ENCODE data around the gene SSBP3.

Gene SSBP3

DNA sequence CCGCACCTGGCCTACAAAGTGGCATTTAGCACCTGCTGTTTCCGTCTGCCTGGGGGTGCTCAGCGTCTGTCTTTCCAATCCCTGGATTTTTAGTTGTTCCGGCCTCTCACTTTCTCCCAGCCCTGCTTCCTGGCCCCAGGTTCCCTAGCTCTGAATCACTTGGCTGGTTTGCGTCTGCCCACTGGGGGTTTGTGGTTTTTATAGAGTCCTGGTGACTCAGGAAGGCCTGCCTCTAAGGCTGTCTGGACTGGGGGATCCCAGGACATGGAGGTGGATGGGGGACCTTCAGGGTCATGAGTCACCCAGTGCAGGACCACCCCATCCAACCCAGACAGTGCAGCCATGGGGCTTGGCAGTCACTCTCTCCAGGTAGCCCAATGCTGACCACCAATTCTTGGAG is 152.7 kb downstream of the SSBP3 start:
- no peak for DNase-seq (ENCODE audit: low read depth, low spot score)
- H3K9ac ChIP-seq (ENCODE audit: insufficient read length, low read depth) = no peak overlapping the region

DNA sequence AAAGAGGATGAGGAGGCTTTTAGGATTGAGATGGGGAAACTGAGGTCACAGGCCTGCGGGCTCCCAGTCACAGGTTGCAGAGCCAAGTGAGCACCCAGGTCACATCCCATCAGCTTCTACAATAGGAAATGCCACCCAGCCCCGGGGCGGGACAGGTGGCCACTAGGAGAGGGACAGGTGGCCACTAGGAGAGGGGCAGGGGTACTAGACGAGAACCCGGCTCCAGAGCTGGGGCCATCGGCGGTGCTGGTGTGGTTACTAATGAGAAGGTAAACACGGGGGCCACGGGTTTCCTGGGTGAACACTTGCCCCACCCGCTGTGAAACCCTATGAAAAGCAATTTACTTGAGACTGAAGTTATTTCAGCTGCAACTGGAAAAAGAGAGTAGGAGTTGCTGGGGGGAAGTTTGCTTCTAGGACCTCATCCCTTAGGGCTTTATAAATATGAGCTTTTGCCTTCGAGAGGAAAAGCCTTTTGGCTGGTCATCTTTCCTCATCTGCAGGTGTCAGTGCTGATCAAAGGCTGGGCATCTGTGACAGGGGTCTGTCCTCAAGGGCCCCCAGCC is 153.7 kb downstream of the SSBP3 start:
- TF ChIP-seq YY1 (IDR thresholded peaks at IDR 0.05; ENCODE audit: insufficient read depth, insufficient read length) (no peak), SUZ12 (IDR thresholded peaks at IDR 0.05; ENCODE audit: extremely low read depth, insufficient read depth, insufficient read length) (no peak), ZNF274 (IDR thresholded peaks at IDR 0.05; ENCODE audit: low read depth, low read length) (no peak)
- Histone ChIP-seq H3K9me3 (ENCODE audit: insufficient read depth, low read length) (no peaks in the 10 kb centered on the region), H3K4me3 (ENCODE audit: insufficient read length, low read depth) (no peak overlapping the region), H3K36me3 (ENCODE audit: insufficient read depth, insufficient read length, low read length) (peaks cover 53% of the 10 kb centered on the region), H3K9ac (ENCODE audit: insufficient read length, low read depth) (no peak overlapping the region), H3K27me3 (ENCODE audit: insufficient read depth, insufficient read length) (no peaks in the 10 kb centered on the region), H3K4me1 (ENCODE audit: insufficient read depth, insufficient read length) (peaks cover 36% of the 10 kb centered on the region)
- no peak for DNase-seq (ENCODE audit: low read depth, low spot score)

More for the DNA sequence above, 152.7 kb downstream of the SSBP3 start:
- Histone ChIP-seq H3K4me1 (ENCODE audit: insufficient read depth, insufficient read length) (peaks cover 35% of the 10 kb centered on the region), H3K27me3 (ENCODE audit: insufficient read depth, insufficient read length) (no peaks in the 10 kb centered on the region), H3K36me3 (ENCODE audit: insufficient read depth, insufficient read length, low read length) (peaks cover 48% of the 10 kb centered on the region), H3K9me3 (ENCODE audit: insufficient read depth, low read length) (no peaks in the 10 kb centered on the region), H3K4me3 (ENCODE audit: insufficient read length, low read depth) (no peak overlapping the region)
- no peak for TF ChIP-seq ZNF274 (IDR thresholded peaks at IDR 0.05; ENCODE audit: low read depth, low read length)
- TF ChIP-seq SUZ12 (IDR thresholded peaks at IDR 0.05; ENCODE audit: extremely low read depth, insufficient read depth, insufficient read length) = no peak

DNA sequence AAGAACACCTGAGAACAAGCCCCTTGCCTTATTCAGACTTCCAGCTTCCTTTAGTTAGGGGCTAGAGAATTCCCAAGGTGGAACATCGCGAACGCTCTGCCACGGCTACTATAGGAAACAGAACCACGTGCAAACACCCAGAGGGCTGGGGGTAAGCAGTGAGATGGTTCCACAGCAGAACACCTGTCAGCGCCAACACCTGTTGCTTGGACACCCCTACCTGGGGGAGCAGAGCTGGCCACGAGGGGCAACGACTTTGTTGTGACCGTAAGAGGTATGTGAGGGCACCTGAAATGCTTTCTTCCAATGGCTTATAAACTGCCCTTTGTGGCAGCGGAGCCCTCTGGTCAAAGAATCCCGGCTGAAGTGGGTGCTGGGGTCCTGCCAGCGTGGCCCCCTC is 155.5 kb downstream of the SSBP3 start:
- no peak for TF ChIP-seq SUZ12 (IDR thresholded peaks at IDR 0.05; ENCODE audit: extremely low read depth, insufficient read depth, insufficient read length)
- no peak for TF ChIP-seq ZNF274 (IDR thresholded peaks at IDR 0.05; ENCODE audit: low read depth, low read length)
- TF ChIP-seq YY1 (IDR thresholded peaks at IDR 0.05; ENCODE audit: insufficient read depth, insufficient read length) = no peak
- no peak for DNase-seq (ENCODE audit: low read depth, low spot score)

DNA sequence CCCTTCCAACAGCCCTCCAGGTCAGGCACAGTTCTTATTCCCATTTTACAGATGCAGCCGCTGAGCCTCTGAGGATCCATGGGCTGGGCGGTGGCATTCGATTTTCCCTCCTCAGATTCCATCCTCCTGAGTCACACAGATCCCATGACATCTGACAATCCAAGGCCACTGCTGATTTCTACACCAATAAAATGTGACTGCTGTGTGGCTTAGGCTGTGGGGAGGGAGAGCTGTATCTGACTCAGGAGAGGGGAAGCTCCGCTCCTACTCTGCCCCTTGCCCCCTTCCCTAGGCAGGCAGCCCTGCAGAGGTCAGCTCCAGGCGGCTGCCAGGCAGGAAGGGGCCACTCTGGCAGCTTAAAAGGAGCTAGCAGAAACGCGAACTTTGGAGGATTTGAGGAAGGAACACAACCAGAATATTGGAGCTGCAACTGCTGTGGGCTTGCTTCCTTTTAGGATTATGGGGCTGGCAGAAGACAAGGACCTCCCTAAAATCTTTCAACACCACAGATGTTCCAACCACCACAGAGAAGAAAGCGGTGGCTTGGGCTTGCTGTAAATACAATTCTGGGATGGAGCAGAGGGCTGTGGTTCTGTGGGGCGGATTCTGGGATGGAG is 156.3 kb downstream of the SSBP3 start:
- no peak overlapping the region for H3K4me3 ChIP-seq (ENCODE audit: insufficient read length, low read depth)
- H3K9me3 ChIP-seq (ENCODE audit: insufficient read depth, low read length) = no peaks in the 10 kb centered on the region
- H3K9ac ChIP-seq (ENCODE audit: insufficient read length, low read depth) = no peak overlapping the region
- peaks cover 72% of the 10 kb centered on the region for H3K36me3 ChIP-seq (ENCODE audit: insufficient read depth, insufficient read length, low read length)
- TF ChIP-seq YY1 (IDR thresholded peaks at IDR 0.05; ENCODE audit: insufficient read depth, insufficient read length) (no peak), ZNF274 (IDR thresholded peaks at IDR 0.05; ENCODE audit: low read depth, low read length) (no peak), SUZ12 (IDR thresholded peaks at IDR 0.05; ENCODE audit: extremely low read depth, insufficient read depth, insufficient read length) (no peak)
- peak; percentile 54 for DNase-seq (ENCODE audit: low read depth, low spot score)
- peaks cover 33% of the 10 kb centered on the region for H3K4me1 ChIP-seq (ENCODE audit: insufficient read depth, insufficient read length)
- H3K27me3 ChIP-seq (ENCODE audit: insufficient read depth, insufficient read length) = no peaks in the 10 kb centered on the region

More for the DNA sequence above, 155.5 kb downstream of the SSBP3 start:
- H3K4me1 ChIP-seq (ENCODE audit: insufficient read depth, insufficient read length) = peaks cover 33% of the 10 kb centered on the region
- no peaks in the 10 kb centered on the region for H3K9me3 ChIP-seq (ENCODE audit: insufficient read depth, low read length)
- peaks cover 68% of the 10 kb centered on the region for H3K36me3 ChIP-seq (ENCODE audit: insufficient read depth, insufficient read length, low read length)
- H3K9ac ChIP-seq (ENCODE audit: insufficient read length, low read depth) = no peak overlapping the region
- no peaks in the 10 kb centered on the region for H3K27me3 ChIP-seq (ENCODE audit: insufficient read depth, insufficient read length)
- no peak overlapping the region for H3K4me3 ChIP-seq (ENCODE audit: insufficient read length, low read depth)

DNA sequence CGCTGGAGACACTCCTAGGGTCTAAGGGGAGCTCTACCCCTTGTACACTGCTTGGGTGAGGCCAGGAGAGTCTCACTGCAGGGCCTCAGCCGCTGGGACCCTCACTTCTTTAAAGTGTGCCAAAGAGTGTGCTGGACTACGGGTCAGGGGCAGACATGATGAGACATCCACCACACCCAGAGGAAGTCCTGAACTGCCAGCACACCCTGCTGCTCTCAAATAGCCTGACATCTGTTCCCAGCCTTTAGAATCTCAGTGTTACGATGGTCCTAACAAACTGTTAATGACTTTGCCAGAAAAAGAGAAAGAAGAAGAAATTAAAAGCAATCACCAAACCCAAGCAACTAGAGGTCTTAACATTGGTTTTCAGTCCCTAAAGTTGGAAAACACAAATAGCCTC is 157.2 kb downstream of the SSBP3 start:
- H3K9me3 ChIP-seq (ENCODE audit: insufficient read depth, low read length) = no peaks in the 10 kb centered on the region
- TF ChIP-seq ZNF274 (IDR thresholded peaks at IDR 0.05; ENCODE audit: low read depth, low read length) = no peak
- TF ChIP-seq YY1 (IDR thresholded peaks at IDR 0.05; ENCODE audit: insufficient read depth, insufficient read length) = no peak
- TF ChIP-seq SUZ12 (IDR thresholded peaks at IDR 0.05; ENCODE audit: extremely low read depth, insufficient read depth, insufficient read length) = no peak
- DNase-seq (ENCODE audit: low read depth, low spot score) = no peak
- H3K4me3 ChIP-seq (ENCODE audit: insufficient read length, low read depth) = no peak overlapping the region
- H3K27me3 ChIP-seq (ENCODE audit: insufficient read depth, insufficient read length) = no peaks in the 10 kb centered on the region
- H3K36me3 ChIP-seq (ENCODE audit: insufficient read depth, insufficient read length, low read length) = peaks cover 81% of the 10 kb centered on the region
- H3K4me1 ChIP-seq (ENCODE audit: insufficient read depth, insufficient read length) = peaks cover 33% of the 10 kb centered on the region
- H3K9ac ChIP-seq (ENCODE audit: insufficient read length, low read depth) = no peak overlapping the region

DNA sequence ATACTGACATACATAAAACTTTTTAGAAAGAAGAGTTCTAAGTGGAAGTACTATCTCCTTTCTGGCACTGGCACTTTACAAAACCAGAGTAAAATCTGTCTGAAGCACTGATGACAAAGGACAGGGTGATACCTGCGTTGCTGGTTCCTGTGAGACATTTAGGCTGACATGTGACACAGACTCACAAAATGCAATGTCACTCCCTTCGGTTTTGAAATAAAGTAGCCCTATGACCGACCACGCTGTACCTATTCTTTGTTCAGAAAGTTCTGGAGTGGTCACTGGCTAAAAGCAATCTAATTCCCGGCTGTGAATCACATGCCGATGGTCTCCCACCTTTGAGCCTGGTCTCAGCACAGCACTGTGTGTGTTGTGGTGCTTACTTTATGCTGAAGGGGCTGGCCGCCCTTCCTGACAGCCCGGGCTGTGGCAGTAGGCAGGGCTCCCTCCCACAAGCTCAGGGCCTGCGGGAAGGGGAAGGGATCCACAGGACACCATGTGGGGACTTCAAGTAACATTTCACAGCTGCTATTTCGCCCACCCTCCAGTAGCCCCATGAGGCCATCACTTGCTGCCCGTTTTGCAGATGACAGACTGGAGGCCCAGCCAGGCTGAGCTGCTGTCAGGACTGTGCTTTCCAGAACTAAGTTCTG is 158.2 kb downstream of the SSBP3 start:
- Histone ChIP-seq H3K27me3 (ENCODE audit: insufficient read depth, insufficient read length) (no peaks in the 10 kb centered on the region), H3K36me3 (ENCODE audit: insufficient read depth, insufficient read length, low read length) (peaks cover 90% of the 10 kb centered on the region), H3K4me3 (ENCODE audit: insufficient read length, low read depth) (no peak overlapping the region), H3K9ac (ENCODE audit: insufficient read length, low read depth) (no peak overlapping the region), H3K4me1 (ENCODE audit: insufficient read depth, insufficient read length) (peaks cover 27% of the 10 kb centered on the region), H3K9me3 (ENCODE audit: insufficient read depth, low read length) (no peaks in the 10 kb centered on the region)
- TF ChIP-seq ZNF274 (IDR thresholded peaks at IDR 0.05; ENCODE audit: low read depth, low read length) (no peak), YY1 (IDR thresholded peaks at IDR 0.05; ENCODE audit: insufficient read depth, insufficient read length) (no peak), SUZ12 (IDR thresholded peaks at IDR 0.05; ENCODE audit: extremely low read depth, insufficient read depth, insufficient read length) (no peak)
- no peak for DNase-seq (ENCODE audit: low read depth, low spot score)

DNA sequence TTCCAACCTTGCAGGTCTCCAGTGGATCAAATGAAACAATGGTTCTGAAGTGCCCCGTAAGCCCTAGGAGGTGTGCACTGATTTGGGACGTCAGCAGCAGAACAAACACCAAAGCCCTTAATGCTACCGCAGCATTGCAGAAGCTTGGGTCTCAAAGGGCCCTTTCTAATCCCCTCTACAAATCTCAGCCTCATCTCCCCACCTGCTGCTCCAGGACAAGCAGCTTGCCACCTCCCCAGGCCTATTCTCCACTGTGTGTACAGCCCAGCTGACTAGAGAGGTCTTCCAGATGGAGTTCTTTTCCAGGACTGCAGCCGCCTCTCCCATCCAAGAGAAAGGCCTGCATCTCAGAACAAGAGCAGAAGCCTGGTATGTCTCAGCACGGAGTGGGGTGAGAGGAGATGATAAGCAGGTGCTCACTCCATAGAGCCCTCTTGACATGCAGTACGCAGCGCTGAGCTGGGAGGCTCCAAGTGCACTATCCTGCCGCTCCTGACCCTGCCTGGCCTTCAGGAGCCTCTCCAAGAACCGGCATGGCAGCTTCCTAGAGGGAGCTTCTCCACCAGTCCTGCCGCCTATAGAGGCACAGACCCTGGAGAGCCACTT is 160.0 kb downstream of the SSBP3 start:
- Histone ChIP-seq H3K4me1 (ENCODE audit: insufficient read depth, insufficient read length) (peaks cover 24% of the 10 kb centered on the region), H3K9ac (ENCODE audit: insufficient read length, low read depth) (no peak overlapping the region), H3K4me3 (ENCODE audit: insufficient read length, low read depth) (no peak overlapping the region), H3K27me3 (ENCODE audit: insufficient read depth, insufficient read length) (no peaks in the 10 kb centered on the region), H3K9me3 (ENCODE audit: insufficient read depth, low read length) (no peaks in the 10 kb centered on the region), H3K36me3 (ENCODE audit: insufficient read depth, insufficient read length, low read length) (peaks cover 91% of the 10 kb centered on the region)
- no peak for DNase-seq (ENCODE audit: low read depth, low spot score)
- TF ChIP-seq SUZ12 (IDR thresholded peaks at IDR 0.05; ENCODE audit: extremely low read depth, insufficient read depth, insufficient read length) (no peak), ZNF274 (IDR thresholded peaks at IDR 0.05; ENCODE audit: low read depth, low read length) (no peak), YY1 (IDR thresholded peaks at IDR 0.05; ENCODE audit: insufficient read depth, insufficient read length) (no peak)
